ENCODE measurements around the gene KANK2. TPM values are rescaled to one million over a fixed set of nuclear protein-coding genes. Genes with fewer than 3 reads are reported as not detected.

Gene KANK2
- total and polyA plus RNA-seq, 2 of the 13 experiments (the other 11 are each of a cell fraction or from before 2014, with no cell fraction given) = 5.7 to 12.9 TPM

DNA sequence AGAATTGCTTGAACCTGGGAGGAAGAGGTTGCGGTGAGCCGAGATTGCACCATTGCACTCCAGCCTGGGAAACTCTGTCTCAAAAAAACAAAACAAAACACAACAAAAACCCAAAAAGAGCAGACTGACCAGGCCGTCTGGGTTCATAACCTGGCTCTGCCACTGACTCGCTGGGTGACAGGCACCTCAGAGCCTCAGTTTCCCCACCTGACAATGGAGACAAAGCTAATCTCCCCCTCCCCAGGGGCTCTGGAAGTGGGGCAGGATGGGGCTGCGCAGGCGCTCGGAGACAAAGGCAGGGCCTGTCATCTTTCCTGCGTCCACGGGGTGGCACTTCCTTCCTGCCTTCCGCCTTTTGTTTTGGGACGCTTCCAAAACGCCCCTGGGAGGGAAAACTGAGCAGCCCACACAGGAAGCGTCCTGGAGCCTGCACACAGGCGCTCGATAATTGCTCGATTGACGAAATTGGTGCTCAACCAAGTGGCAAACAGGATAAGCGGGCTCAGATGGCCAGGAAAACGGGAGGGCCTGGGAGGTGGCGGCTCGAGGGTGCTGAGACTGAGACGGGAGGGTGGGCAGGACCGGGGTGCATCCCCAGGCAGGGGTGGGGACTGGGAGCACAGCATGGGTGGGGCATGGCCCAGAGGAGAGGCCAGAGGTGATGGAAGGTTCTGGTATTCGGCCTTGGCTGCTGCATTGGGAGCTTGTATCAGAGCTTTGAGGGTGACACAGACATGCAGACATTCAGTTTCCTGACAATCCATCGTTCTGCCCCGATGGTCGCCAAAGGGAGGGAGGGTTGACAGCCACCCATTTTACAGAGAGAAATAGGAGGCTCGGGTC, 59.6 kb downstream of the KANK2 start (continued):
- TF ChIP-seq AGO1 (IDR thresholded peaks at IDR 0.05; ENCODE audit: low read depth, low read length, poor library complexity, severe bottlenecking) (peak; percentile 63), XBP1 (CRISPR knock-in tag; IDR thresholded peaks at IDR 0.05) (no peak), CAMTA2 (CRISPR knock-in tag; IDR thresholded peaks at IDR 0.05; ENCODE audit: borderline replicate concordance) (no peak), ZBTB1 (CRISPR knock-in tag; IDR thresholded peaks at IDR 0.05; ENCODE audit: borderline replicate concordance) (no peak), ZBTB2 (CRISPR knock-in tag; IDR thresholded peaks at IDR 0.05; ENCODE audit: low read depth) (no peak), ZNF224 (CRISPR knock-in tag; IDR thresholded peaks at IDR 0.05) (no peak), ZKSCAN5 (CRISPR knock-in tag; IDR thresholded peaks at IDR 0.05) (no peak), PTBP1 (IDR thresholded peaks at IDR 0.05; ENCODE audit: low read depth, low read length, poor library complexity, severe bottlenecking) (no peak), SETDB1 (CRISPR knock-in tag; IDR thresholded peaks at IDR 0.05; ENCODE audit: borderline replicate concordance) (no peak), TIGD3 (CRISPR knock-in tag; IDR thresholded peaks at IDR 0.05; ENCODE audit: borderline replicate concordance) (no peak), ZFP1 (CRISPR knock-in tag; IDR thresholded peaks at IDR 0.05) (no peak), CENPBD1 (CRISPR knock-in tag; IDR thresholded peaks at IDR 0.05; ENCODE audit: borderline replicate concordance, low read depth) (no peak), AGO2 (optimal IDR thresholded peaks at IDR 0.05; ENCODE audit: low read depth, low read length) (no peak), ZFP36 (IDR thresholded peaks at IDR 0.05; ENCODE audit: borderline replicate concordance, low read depth, low read length, partially characterized antibody) (no peak), ZSCAN22 (CRISPR knock-in tag; IDR thresholded peaks at IDR 0.05) (no peak), KDM5B (CRISPR knock-in tag; IDR thresholded peaks at IDR 0.05; ENCODE audit: borderline replicate concordance) (peak; percentile 30; the same call in 1 of the 2 replicates), SOX6 (IDR thresholded peaks at IDR 0.05) (no peak), SOX6 (CRISPR knock-in tag; IDR thresholded peaks at IDR 0.05) (peak; percentile 50), IKZF1 (IDR thresholded peaks at IDR 0.05) (no peak), MAFK (conservative IDR thresholded peaks at IDR 0.05 in 1 of 2, IDR thresholded peaks at IDR 0.05 in 1 of 2; ENCODE audit: low read length in 2 of 2) (no peak), FOXO1 (CRISPR knock-in tag; IDR thresholded peaks at IDR 0.05) (no peak), TCF7 (IDR thresholded peaks at IDR 0.05; ENCODE audit: low read depth) (no peak), ZNF770 (CRISPR knock-in tag; IDR thresholded peaks at IDR 0.05) (no peak), JUND (CRISPR knock-in tag; IDR thresholded peaks at IDR 0.05) (no peak), IKZF5 (CRISPR knock-in tag; IDR thresholded peaks at IDR 0.05) (no peak)

Data from HepG2 (cell line).